NT2/D1 (cell line): Measurements from ENCODE around the gene SPN.
"Not testable (repeated sequence)": the region's sequence is repeated elsewhere in the genome, so short reads cannot be mapped to it uniquely, and the experiment has no call there.

Source experiments
- DNase-seq: peaks from one replicate; pipeline ENCODE4 v3.0.0-alpha.2; 2011; ENCODE audit warnings: low read depth, low spot score
- H3K27me3 ChIP-seq: 2 replicates; pipeline ENCODE4 v1.6.0; 2011; ENCODE audit warnings: mild to moderate bottlenecking; ENCODE audit not compliant: insufficient read length, insufficient read depth
- H3K36me3 ChIP-seq: 2 replicates; pipeline ENCODE4 v1.6.1; 2011; ENCODE audit warnings: mild to moderate bottlenecking, low read length, mixed read lengths; ENCODE audit not compliant: insufficient read depth, insufficient read length
- H3K4me1 ChIP-seq: 2 replicates; pipeline ENCODE4 v1.5.1; 2011; ENCODE audit not compliant: insufficient read depth, insufficient read length
- H3K4me3 ChIP-seq: 2 replicates; pipeline ENCODE4 v1.5.1; 2011; ENCODE audit warnings: low read depth; ENCODE audit not compliant: insufficient read length
- H3K9ac ChIP-seq: 2 replicates; pipeline ENCODE4 v1.6.0; 2011; ENCODE audit warnings: low read depth; ENCODE audit not compliant: insufficient read length
- H3K9me3 ChIP-seq: 2 replicates; pipeline ENCODE4 v1.5.1; 2011; ENCODE audit warnings: mild to moderate bottlenecking, low read length; ENCODE audit not compliant: insufficient read depth
- SUZ12 ChIP-seq: IDR thresholded peaks from 2 replicates; pipeline ENCODE4 v1.6.1; 2011; ENCODE audit not compliant: insufficient read length, insufficient read depth; ENCODE audit errors: extremely low read depth
- YY1 ChIP-seq: IDR thresholded peaks from 2 replicates; pipeline ENCODE4 v1.6.1; 2011; ENCODE audit not compliant: insufficient read length, insufficient read depth
- ZNF274 ChIP-seq: IDR thresholded peaks from 2 replicates; pipeline ENCODE4 v1.6.1; 2011; ENCODE audit warnings: mild to moderate bottlenecking, low read depth, low read length

Gene SPN

DNA sequence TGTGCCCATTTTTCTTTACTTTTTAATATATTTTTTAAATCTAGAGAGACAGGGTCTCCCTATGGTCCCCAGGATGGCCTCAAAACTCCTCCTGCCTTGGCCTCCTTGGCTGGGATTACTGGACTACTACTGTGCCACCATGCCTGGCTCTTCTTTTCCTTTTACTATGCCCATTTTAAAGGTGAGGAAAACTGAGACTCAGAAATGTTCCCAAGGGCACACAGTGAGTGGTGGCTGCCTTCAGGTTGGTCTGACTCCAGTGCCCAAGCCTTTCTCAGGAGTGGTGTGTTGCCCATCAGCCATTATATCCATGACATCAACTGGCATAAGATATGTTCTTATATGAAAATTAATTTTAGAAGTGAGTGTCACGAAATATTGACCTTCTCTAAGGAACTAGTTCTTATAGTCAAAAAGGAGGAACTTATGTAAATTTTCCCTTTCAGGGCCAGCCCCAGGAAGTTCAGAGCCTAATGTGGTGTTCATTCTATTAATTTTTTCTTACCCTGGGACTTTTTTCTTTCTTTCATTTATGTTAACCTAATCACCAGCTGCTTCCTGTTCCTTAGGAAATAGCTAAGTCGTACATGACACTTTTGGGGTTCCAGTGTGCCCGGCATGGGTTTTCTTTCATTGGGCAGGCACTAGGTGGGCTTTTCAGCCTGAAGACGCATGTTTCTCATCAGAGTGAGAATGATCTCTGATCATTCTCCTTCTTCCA is 17.9 kb upstream of the SPN start:
- Histone ChIP-seq H3K9ac (no peak overlapping the region), H3K27me3 (no peaks in the 10 kb centered on the region), H3K36me3 (no peaks in the 10 kb centered on the region), H3K4me1 (no peaks in the 10 kb centered on the region), H3K4me3 (no peak overlapping the region), H3K9me3 (no peaks in the 10 kb centered on the region)
- TF ChIP-seq ZNF274 (no peak), SUZ12 (no peak), YY1 (no peak)
- DNase-seq: no peak

DNA sequence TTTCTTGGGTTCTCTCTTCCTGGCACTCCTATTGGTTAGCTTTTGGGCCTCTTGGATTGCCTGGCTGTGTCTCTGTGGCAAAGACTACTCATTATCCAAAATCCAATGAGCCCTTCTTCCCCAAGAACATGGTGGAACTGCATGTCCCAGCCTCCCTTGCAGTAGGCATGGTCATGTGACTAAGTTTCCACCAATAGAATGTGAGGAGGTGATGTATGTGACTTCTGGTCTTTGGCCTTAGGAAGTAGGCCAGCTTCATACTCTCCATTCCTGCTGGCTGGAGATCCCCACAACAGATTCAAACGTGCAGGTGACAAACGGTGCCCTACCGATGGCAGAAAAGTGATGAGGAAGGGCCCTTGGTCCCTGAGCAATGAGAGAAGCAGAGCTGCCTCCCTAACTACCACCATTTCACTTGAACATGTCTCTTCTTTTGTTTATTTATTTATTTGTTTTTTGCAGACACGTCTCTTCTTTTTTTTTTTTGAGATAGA is 17.3 kb upstream of the SPN start:
- Histone ChIP-seq H3K36me3 (no peaks in the 10 kb centered on the region), H3K4me3 (no peak overlapping the region), H3K9me3 (no peaks in the 10 kb centered on the region), H3K4me1 (no peaks in the 10 kb centered on the region), H3K27me3 (no peaks in the 10 kb centered on the region), H3K9ac (no peak overlapping the region)
- no peak for DNase-seq
- TF ChIP-seq SUZ12 (no peak), ZNF274 (no peak), YY1 (no peak)

DNA sequence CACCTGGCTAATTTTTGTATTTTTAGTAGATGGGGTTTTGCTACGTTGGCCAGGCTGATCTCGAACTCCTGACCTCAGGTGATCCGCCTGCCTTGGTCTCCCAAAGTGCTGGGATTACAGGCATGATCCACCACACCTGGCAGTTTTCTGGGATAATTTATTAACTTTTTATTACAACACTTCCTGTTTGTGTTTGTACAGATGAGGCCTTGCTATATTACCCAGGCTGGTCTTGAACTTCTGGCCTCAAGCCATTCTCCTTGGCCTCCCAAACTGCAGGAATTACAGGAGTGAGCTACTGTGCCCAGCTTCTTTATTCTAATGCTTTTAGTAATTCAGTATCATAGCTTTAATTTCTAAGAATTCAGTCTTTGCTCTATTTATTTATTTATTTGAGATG is 16.1 kb upstream of the SPN start:
- TF ChIP-seq SUZ12 (no peak), YY1 (no peak), ZNF274 (no peak)
- no peaks in the 10 kb centered on the region for H3K4me1 ChIP-seq
- H3K36me3 ChIP-seq: no peaks in the 10 kb centered on the region
- H3K9ac ChIP-seq: no peak overlapping the region
- H3K9me3 ChIP-seq: no peaks in the 10 kb centered on the region
- no peaks in the 10 kb centered on the region for H3K27me3 ChIP-seq
- DNase-seq: no peak
- no peak overlapping the region for H3K4me3 ChIP-seq

DNA sequence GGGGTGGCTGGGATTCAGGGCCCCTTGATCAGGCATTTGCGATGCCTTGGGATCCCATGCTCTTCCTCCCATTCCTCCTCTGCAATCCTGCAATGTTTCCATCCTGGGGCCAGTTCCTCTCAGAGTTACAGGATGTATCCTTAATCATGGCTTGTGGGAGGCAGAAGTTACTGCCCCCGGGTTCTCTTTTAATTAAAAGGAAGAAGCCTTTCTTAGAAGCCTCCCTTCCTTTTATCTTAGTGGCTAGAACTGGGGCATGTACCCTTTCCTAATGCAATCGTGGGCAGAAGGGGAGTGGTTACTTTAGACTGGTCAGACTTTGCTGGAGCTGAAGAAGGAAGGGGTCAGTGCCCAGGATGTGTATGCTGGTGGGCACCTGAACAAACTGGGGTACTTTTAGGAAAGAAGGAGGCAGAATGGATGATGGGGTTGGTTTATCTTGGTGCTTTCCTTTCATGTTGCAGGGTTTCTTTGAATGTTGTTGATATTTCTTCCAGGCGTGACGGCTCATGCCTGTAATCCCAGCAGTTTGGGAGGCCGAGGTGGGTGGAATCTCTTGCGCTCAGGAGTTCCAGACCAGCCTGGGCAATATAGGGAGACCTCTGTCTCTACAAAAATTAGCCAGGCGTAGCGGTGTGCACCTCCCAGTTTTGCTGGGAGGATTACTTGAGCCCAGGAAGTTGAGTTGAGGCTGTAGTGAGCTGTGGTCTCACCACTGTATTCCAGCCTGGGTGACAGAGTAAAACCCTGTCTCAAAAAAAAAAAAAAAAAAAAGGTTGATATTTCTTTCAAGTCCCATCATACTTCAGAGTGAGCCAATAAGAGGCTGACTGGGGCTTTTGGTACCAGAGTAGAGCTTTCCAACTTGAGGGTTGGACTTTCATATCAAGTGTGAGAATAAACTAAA is 13.2 kb upstream of the SPN start:
- H3K36me3 ChIP-seq: no peaks in the 10 kb centered on the region
- DNase-seq: no peak
- no peak for TF ChIP-seq YY1
- TF ChIP-seq ZNF274: no peak
- TF ChIP-seq SUZ12: no peak
- H3K4me3 ChIP-seq: no peak overlapping the region
- H3K9ac ChIP-seq: no peak overlapping the region
- no peaks in the 10 kb centered on the region for H3K4me1 ChIP-seq
- no peaks in the 10 kb centered on the region for H3K27me3 ChIP-seq
- H3K9me3 ChIP-seq: no peaks in the 10 kb centered on the region

GRCh38 chr16:29650771-29651170 is 12.3 kb upstream of the SPN start:
- Histone ChIP-seq H3K36me3 (no peaks in the 10 kb centered on the region), H3K4me3 (no peak overlapping the region), H3K27me3 (no peaks in the 10 kb centered on the region), H3K9me3 (no peaks in the 10 kb centered on the region), H3K4me1 (peaks cover 5% of the 10 kb centered on the region), H3K9ac (no peak overlapping the region)
- no peak for DNase-seq
- TF ChIP-seq YY1 (no peak), SUZ12 (no peak), ZNF274 (no peak)

- Histone ChIP-seq H3K36me3 (no peaks in the 10 kb centered on the region), H3K9ac (no peak overlapping the region), H3K27me3 (no peaks in the 10 kb centered on the region), H3K9me3 (no peaks in the 10 kb centered on the region), H3K4me1 (peaks cover 9% of the 10 kb centered on the region), H3K4me3 (no peak overlapping the region)
- TF ChIP-seq YY1: no peak
- TF ChIP-seq ZNF274: no peak
- TF ChIP-seq SUZ12: no peak
- no peak for DNase-seq
Measured at GRCh38 chr16:29651774-29652349, 11.2 kb upstream of the SPN start.

DNA sequence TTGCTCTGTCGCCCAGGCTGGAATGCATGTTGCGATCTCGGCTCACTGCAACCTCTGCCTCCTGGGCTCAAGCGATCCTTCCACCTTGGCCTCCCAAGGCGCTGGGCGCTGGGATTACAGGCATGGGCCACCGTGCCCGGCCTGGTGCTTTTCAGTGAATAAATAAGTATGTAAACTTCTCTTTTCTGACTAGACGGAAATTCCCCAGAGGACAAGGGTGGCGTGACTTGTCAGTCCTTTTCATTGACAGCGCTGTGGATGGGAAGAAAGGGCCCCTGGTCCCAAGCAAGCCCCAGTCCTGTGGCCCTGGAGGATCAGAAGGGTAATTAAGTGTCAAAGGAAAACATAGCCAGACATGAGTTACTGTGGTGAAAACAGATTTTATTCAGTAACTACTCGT is 9.6 kb upstream of the SPN start:
- no peak for DNase-seq
- Histone ChIP-seq H3K4me1 (peaks cover 11% of the 10 kb centered on the region), H3K27me3 (no peaks in the 10 kb centered on the region), H3K9ac (peak overlapping the region; percentile 21), H3K36me3 (no peaks in the 10 kb centered on the region), H3K4me3 (no peak overlapping the region), H3K9me3 (no peaks in the 10 kb centered on the region)
- TF ChIP-seq YY1 (no peak), SUZ12 (no peak), ZNF274 (no peak)

DNA sequence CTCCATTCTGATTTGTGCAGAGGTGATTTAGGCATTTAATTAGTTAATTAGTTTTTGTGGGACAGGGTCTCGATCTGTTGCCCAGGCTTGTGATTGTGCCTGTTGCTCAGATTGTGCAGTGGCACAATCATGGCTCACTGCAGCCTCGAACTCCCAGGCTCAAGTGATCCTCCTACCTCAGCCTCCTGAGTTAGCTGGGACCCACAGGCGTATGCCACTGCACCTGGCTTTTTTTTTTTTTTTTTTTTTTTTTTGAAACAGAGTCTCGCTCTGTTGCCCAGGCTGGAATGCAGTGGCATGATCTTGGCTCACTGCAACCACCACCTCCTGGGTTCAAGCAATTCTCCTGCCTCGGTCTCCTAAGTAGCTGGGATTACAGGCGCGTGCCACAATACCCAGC is 9.2 kb upstream of the SPN start:
- H3K27me3 ChIP-seq, H3K4me3 ChIP-seq, H3K36me3 ChIP-seq, H3K9me3 ChIP-seq, DNase-seq: not testable (repeated sequence)
- H3K4me1 ChIP-seq: peaks cover 11% of the 10 kb centered on the region
- H3K9ac ChIP-seq: peak overlapping the region; percentile 21
